ENCODE results near the gene TUNAR. TPM values are rescaled to one million over a fixed set of nuclear protein-coding genes. Genes with fewer than 3 reads are reported as not detected.

Gene TUNAR
- total and polyA plus RNA-seq, 9 of the 15 experiments (the other 6 are each of a cell fraction or from before 2014, with no cell fraction given) = not detected

DNA sequence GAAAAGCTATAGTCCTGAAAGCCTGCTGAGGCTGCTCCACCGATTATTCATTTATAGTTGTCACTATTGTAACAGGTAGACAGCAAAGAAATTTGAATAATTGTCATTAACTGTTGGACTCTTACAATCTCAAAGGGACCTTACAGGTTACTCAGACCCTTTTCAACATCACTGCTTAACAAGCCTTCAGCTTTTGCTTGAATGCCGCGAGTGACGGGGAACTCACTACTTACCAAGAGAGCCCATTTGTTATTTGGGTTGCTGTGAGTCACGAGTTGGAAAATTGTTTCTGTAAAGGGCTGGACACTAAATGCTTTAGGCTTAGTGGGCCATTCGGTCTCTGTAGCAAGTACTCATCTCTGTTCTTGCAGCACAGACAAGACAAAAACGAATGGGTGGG lies 5.9 kb upstream of the TUNAR start (continued):
- TF ChIP-seq SP2 (IDR thresholded peaks at IDR 0.05; ENCODE audit: extremely low read depth, low read depth, low read length, poor library complexity, severe bottlenecking) = no peak
- TF ChIP-seq POLR2AphosphoS2 (IDR thresholded peaks at IDR 0.05; ENCODE audit: low read length) = no peak

GRCh38 chr14:95871531-95871930 lies 5.1 kb upstream of the TUNAR start:
- in situ Hi-C loops (cut with MboI) = no loop called here
- Histone ChIP-seq H3K4me1 (replicated peaks in 1 of 2; ENCODE audit: control insufficient read depth in 2 of 2, insufficient read depth in 2 of 2, low read length in 2 of 2) (peaks cover 0 to 3% of the 10 kb centered on the region in 2 experiments; a peak in 2 of 5 replicates), H3K9me3 (replicated peaks; ENCODE audit: control insufficient read depth, insufficient read depth, low read depth, low read length) (no peaks in the 10 kb centered on the region), H3K4me2 (ENCODE audit: insufficient read depth, low read length) (no peak overlapping the region), H3K9me1 (ENCODE audit: control insufficient read depth, insufficient read depth, low read length) (no peaks in the 10 kb centered on the region), H3K9ac (ENCODE audit: insufficient read depth in 1 of 2, low read depth in 2 of 2, low read length in 2 of 2) (no peak overlapping the region), H3K27ac (ENCODE audit: extremely low read depth, low read depth, low read length) (no peak overlapping the region), H3K4me3 (no peak overlapping the region), H3K36me3 (ENCODE audit: control insufficient read depth, insufficient read depth, low read length) (no peaks in the 10 kb centered on the region), H2AFZ (ENCODE audit: low read depth, low read length) (no peak overlapping the region), H4K20me1 (replicated peaks; ENCODE audit: control insufficient read depth, insufficient read depth, low read length) (no peaks in the 10 kb centered on the region), H3K79me2 (ENCODE audit: control insufficient read depth, insufficient read depth, low read length) (no peaks in the 10 kb centered on the region), H3K27me3 (ENCODE audit: control insufficient read depth in 2 of 2, insufficient read depth in 2 of 2, low read length in 2 of 2) (peaks cover 0 to 3% of the 10 kb centered on the region in 2 experiments; a peak in 2 of 5 replicates)
- TF ChIP-seq ZNF24 (IDR thresholded peaks at IDR 0.05) = no peak
- TF ChIP-seq OTX1 (CRISPR knock-in tag; IDR thresholded peaks at IDR 0.05) = no peak
- TF ChIP-seq, protein P1, sequence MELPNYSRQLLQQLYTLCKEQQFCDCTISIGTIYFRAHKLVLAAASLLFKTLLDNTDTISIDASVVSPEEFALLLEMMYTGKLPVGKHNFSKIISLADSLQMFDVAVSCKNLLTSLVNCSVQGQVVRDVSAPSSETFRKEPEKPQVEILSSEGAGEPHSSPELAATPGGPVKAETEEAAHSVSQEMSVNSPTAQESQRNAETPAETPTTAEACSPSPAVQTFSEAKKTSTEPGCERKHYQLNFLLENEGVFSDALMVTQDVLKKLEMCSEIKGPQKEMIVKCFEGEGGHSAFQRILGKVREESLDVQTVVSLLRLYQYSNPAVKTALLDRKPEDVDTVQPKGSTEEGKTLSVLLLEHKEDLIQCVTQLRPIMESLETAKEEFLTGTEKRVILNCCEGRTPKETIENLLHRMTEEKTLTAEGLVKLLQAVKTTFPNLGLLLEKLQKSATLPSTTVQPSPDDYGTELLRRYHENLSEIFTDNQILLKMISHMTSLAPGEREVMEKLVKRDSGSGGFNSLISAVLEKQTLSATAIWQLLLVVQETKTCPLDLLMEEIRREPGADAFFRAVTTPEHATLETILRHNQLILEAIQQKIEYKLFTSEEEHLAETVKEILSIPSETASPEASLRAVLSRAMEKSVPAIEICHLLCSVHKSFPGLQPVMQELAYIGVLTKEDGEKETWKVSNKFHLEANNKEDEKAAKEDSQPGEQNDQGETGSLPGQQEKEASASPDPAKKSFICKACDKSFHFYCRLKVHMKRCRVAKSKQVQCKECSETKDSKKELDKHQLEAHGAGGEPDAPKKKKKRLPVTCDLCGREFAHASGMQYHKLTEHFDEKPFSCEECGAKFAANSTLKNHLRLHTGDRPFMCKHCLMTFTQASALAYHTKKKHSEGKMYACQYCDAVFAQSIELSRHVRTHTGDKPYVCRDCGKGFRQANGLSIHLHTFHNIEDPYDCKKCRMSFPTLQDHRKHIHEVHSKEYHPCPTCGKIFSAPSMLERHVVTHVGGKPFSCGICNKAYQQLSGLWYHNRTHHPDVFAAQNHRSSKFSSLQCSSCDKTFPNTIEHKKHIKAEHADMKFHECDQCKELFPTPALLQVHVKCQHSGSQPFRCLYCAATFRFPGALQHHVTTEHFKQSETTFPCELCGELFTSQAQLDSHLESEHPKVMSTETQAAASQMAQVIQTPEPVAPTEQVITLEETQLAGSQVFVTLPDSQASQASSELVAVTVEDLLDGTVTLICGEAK (IDR thresholded peaks at IDR 0.05) = no peak
- TF ChIP-seq, protein P1 (CRISPR knock-in tag; IDR thresholded peaks at IDR 0.05) = no peak
- no peak for TF ChIP-seq ETV5 (CRISPR knock-in tag; IDR thresholded peaks at IDR 0.05; ENCODE audit: low read depth)
- no peak for TF ChIP-seq PRMT5 (CRISPR knock-in tag; IDR thresholded peaks at IDR 0.05)
- no peak for TF ChIP-seq MECOM (CRISPR knock-in tag; IDR thresholded peaks at IDR 0.05)
- DNase-seq (ENCODE audit: extremely low read depth in 1 of 4, low spot score in 3 of 4) (no peak), ATAC-seq (no peak), FAIRE-seq (no peak)
- intact Hi-C loops (cut with micrococcal nuclease) = loop anchor here (10.0 kb wide), 1 partner anchor 247 kb away; no protein-coding TSS in a partner anchor
- 0% methylated on average over 4 of the region's 4 CpGs for WGBS (ENCODE audit: insufficient coverage, low coverage, missing lambda C conversion rate)
- BruUV-seq (replicated peaks) = no TSS peak
- POLR2A ChIA-PET = interaction anchor here (0.6 kb wide), 1 partner anchor 24 kb away, joined by 3 read pairs; no protein-coding TSS in a partner anchor
- CTCF ChIA-PET (ENCODE audit: low intra/inter-chr PET ratio) = no interaction called here
